DMS153 treated with DMSO at 0.1 percent for 48 hours (cell line): ENCODE data around the gene HERC2.
"Not testable (repeated sequence)": the region's sequence is repeated elsewhere in the genome, so short reads cannot be mapped to it uniquely, and the experiment has no call there.

Experiments used
- DNase-seq: peaks from one replicate; lab custom pipeline; 2025; ENCODE audit not compliant: unreplicated experiment; lab: John Stamatoyannopoulos, UW

HERC2 gene

DNA sequence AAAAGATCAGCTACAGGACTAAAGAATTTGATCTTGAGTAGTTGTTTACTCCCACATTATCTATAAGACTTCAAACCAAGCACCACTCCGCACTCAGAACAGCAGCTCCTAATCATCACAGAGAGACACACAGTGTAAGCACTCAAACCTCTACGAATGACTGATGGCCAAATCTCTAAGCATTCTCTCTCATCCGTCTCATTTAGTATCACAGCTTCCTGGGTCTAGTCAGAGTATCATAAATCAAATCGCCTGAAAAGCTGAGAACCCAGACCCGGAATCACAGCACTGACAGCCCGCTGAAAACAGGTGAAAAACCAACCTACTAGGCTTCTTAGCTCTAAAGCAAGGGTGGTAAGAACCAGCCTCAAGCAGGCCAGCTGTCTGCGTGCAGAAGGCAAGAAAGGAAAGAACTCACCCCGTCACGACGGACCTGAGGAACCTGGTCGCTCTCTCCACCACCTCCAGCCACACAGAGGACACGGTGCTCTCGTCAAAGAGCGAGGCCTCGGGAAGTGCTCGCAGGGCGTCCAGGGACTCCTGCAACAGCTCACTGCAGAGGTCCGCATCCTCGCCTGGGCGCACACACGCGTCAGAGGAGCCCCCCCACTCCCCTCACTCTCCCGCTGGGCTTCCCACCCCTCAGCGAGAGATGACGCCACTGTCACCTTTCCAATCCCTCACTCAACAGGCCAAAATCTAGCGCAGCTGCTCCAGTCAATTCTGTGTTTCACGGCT lies 47.9 kb downstream of the HERC2 start:
- no peak for DNase-seq

DNA sequence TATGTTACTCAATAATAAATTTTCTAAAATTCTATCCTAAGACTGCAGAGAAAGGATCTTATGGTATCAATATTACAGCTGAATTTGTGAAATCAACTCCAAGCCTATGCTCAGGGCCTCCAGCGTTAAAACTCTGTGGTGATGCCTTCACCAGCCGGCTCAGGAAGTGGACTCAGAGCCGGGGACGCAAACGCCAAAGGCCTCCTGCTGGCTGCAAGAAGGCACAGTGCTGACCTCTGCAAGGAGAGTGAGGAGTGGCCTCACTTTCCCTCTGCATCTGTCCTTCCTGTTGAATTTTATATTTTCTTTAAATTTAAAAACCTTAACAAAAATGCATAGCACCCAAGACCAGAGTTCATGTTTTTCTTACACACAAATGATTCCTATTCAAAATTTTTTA lies 48.5 kb downstream of the HERC2 start:
- DNase-seq = no peak

DNA sequence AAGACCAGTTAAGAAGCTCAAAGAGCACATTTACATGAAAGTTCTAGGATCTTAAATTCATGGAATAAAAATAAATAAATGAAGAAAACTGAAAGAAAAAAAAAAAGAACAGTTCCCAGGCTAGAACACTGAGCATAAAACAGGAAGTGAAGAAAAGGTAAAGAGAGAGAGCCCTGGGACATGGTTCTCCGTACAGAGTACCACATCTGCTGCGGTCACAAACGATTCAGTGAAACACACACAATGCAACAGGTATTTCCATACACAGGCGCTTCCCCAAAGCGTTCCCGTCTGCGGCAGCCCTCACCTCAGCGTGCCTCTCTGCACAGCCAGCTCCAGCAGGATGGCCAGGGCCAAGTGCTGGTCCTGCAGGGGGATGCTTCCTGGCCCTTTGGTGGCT lies 49.4 kb downstream of the HERC2 start:
- DNase-seq = no peak

DNA sequence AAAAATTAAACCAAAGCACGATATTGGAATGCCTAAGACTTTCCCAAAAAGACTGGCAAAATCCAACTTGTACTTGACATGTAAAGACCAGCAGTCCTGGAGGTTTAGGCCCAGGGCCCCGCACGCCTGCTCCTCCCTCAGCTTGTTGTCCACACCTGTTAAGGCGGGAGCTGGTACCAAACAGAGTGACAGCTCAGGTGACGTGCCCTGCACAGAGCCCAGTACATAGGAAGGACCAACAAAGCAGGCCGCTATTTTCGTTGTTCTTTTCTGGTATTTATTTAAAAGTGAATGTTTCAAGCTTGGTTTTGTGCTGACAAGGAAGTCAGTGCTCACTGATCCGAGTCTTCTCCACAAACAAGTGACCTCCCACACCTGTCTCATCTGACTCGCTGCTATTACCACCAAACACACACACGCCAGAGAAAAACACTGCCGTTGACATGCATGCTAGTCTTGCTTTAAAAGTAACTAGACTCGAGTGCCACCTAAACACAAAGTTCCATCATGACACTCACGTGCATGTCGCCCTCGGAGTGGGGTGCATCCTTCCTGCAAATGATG lies 50.2 kb downstream of the HERC2 start:
- DNase-seq = no peak

DNA sequence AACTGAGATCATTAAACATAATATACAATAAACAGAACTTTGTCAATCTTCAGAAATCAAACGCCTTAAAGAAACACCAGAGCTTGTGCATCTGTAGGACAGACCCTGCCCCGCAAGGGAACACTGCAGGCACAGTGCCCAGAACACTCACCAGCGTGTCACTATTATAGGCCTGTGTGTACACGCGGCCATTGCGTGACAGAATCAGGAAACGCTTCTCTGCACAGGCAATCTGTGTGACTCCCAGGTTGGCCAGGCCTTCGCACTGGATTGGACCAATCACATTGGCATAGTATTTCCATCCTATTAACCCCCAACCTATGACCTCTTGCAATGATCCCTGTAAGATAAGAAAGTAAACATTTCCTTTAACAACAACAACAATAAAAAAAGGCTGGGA lies 52.9 kb downstream of the HERC2 start:
- DNase-seq = no peak

DNA sequence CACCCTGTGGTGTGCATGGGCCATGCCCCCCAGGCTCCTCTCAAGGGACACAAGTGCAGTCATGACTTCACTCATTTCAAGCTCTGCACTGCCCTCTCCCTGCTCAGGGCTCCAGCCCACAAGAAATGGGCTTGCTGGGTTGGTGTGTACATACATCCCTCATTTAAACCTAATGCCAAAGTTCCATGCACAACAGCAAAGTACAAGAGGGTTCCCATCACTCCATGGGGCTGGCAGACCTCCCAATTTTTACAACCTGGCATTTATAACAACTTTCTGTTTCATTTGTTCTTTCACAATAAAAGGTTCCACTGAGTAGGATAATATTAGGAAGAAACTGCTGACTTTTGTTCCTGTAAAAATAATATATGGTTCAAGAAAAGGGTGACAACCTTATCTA lies 54.3 kb downstream of the HERC2 start:
- no peak for DNase-seq

DNA sequence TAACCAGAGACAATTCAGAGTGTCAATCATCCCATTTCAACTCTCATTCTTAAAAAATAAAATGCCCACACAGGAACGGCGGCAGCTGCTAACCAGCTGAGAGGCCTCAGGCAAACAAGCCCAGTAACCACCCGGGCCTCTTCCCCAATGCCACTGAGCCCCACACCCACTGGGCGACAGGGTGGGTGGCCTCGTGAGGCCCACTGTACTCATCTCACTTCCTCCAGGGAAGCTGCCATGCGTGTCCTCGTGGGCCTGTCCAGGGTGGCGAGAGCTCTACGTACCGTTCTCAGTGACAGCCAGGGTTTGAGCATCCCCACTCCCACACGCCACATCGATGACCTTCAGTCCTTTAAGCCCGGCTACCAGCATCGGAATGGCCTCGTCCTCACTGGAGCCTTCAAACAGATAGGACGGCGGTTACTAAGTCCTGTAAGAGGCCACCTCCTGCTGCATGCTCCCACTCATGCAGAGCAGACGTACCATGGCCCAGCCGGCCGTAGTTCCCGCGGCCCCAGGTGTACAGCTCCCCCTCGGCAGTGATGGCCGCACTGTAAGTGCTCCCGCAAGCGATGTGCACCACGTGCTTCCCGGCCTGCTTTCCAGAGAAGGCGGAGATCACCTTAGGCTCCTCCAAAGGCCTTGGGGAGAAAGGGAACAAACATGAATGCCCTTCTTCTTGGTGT lies 56.5 kb downstream of the HERC2 start:
- DNase-seq = no peak

DNA sequence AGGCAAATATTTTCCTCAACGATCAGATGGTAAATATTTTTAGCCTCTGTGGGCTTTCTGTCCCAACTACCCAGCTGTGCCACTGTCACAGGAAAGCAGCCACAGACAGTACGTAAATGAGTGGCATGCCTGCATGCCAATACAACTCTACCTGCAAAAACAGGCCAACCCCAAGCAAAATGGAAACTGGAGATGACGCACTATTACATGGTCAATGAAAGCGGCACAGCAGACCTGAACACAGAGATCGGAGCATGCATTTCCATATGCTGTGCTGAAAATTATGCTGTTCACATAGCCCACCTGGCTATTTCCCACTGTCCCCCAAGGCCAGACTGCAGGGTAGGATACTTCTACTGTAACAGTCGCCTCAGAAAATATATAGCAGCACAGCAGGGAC lies 57.8 kb downstream of the HERC2 start:
- DNase-seq = no peak

DNA sequence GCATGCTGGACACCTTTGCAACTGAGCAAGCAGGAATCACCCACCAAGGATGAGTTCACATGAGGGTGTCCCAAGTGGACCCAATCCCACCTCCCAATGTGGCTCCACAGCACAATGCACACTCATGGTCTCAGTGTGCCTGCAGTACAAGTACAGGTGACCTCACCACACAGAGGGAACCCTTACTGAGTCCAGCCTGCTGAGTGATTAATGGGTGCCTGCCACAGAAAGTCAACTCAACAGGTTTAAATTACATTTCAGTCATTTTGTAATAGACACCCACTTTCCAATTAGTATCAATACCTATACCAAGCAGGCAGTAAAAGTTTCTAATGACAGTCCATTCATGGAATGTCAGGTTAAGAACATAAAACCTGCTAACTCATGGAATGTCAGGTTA lies 59.5 kb downstream of the HERC2 start:
- DNase-seq = no peak

DNA sequence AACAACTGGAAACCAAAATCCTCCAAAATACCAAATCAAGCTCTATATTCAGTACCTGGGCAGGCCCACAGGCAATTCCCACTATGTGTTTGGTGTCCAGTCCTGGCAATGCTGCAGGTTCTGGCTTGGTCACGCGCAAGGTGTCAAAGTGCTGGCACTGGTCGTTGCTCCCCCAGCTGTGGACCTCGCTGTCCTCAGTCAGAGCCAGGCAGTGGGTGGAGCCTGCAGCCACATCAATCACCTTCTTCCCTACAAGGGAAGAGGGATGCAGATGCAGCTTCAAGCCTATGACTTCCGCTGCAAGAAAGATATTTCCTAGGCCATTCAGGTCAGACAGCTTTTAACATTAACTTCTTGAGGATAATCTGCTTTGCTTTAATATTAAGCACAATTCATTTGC lies 61.3 kb downstream of the HERC2 start:
- no peak for DNase-seq

DNA sequence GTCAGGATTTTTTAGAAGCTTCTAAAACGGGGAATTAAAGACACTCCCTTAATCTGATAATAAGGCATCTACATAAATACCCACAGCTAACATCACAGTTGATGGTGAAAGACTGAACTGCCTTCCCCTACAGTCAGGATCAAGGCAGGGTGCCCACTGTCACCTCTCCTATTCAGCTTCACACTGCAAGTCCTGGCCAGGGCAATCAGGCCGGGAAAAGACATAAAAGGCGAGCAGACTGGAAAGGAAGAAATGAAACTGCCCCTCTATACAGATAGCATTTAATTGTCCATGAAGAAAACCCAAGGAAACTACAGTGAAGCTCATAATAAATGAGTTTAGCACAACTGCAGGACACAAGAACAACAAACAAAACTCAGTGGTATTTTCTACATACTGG lies 61.7 kb downstream of the HERC2 start:
- DNase-seq = no peak

DNA sequence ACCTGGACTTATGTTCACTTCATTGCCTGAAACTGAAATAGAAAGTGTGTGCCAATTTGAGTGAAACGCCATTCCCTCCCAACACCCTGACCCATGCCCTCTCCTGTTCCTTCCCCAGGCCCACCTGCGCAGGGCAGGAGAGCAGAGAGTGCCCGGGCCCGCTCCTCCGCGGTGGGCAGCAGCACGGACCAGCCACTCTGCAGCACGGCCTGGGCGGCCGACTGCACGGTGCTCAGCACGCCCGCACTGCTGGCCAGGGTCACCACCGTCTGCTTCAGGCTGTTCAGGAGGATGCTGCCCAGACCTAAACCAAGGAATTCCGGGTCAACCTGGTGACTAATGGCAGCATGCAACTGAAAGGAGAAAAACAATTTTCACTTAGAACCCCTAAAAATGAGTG lies 66.0 kb downstream of the HERC2 start:
- no peak for DNase-seq

DNA sequence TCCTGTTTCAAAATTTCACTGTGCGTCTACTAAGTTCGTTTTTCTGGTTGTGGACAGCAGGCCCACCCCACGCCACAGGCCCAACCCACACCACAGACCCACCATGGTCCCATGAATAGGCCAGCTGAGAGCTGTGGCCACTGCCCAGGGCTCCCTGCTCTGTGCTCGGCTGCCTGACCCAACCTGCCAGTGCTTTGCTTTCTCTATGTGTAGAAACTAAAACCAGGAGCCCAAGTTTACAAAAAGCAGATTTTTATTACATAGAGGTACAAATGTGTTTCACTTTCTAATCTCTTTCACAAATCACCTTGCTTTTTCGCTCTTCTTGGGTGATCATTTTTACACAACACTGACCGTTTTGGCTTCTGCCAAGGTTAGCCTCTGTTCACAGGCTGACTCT lies 69.1 kb downstream of the HERC2 start:
- no peak for DNase-seq

DNA sequence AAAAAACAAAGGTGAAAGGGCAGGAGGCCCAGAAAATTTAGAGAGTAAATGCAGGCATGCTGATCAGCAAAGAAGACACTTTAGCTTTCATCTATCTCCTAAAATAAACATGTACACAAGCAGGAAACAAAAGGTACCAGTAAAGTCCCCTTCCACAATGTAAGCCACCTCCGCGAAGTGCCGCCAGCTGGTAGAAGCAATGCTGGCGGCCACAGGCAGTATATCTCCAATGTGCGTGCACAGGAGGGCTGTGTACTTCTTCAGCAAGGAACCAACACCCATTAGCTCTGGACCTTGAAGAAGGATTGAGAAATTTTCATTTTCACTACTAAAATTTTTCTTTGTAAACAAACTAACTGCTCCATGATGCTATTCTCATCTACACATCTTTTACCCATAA lies 75.4 kb downstream of the HERC2 start:
- no peak for DNase-seq

DNA sequence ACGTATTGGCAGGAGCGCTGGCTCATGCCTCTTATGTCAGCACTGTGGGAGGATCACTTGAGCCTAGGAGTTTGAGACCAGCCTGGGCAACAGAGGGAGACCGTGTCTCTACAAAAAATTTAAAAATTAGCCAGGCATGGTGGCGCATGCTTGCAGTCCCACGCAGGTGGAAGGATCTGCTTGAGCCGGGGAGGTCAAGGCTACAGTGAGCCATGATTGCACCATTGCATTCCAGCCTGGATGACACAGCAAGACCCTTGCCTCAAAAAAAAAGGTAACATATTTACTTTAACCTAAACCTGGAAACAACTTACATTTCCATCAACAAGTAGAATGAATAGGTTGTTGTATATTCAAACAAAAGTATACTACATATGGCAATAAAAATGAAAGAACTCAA lies 78.1 kb downstream of the HERC2 start:
- no peak for DNase-seq

DNA sequence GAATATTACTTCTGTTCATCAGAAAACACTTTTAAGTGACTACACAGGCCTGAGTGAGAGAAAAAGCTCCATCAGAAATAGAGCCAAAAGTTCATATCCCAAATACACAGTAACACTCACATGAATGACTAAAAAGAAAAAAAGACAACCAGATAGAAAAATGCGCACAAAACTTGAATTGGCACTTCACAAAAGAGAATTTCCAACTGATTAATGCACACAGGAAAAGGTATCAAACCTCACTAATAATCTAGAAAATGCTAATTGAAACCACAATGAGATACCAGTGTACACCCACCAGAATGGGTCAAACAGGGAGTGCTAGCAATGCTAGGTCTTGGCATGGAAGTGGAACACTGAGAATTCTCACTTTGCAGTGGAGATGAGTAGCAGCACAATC lies 78.6 kb downstream of the HERC2 start:
- no peak for DNase-seq

DNA sequence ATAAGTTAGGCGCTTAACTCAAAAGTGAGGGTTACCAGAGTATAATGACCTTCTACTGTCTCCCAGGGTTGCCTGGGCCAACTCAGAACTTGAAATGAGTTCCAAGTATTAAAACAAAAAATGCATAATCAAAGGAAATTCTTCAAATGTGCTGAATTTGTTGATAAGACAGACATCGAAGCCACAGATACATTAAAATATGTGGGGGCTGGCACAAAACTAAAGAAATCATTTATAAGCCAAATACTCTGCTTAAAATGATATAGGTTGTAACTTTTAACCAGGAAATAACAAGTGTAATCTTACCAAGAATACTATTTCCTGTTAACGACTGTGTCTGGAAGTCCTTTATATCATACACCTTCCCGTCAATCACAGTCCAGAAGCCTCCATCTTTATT lies 83.7 kb downstream of the HERC2 start:
- not testable (repeated sequence) for DNase-seq

DNA sequence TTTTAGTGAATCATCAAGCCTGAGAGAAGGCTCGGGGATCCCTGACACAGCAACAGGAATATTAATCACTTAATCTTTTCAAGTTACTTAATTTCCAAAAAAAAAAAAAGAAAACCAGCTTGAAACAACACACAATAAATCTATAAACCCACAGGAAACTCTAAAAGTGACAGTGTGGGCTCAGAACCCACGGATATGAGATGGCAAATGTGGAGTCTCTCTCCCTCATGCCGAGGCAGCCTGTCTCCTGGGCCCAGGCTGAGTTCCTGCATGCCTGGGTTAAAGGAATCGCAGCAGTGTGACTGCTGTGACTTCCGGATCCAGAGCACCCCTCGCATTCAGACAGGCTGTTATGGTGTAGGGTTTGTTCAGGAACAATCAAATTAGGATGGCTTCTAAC lies 90.2 kb downstream of the HERC2 start:
- DNase-seq = not testable (repeated sequence)

DNA sequence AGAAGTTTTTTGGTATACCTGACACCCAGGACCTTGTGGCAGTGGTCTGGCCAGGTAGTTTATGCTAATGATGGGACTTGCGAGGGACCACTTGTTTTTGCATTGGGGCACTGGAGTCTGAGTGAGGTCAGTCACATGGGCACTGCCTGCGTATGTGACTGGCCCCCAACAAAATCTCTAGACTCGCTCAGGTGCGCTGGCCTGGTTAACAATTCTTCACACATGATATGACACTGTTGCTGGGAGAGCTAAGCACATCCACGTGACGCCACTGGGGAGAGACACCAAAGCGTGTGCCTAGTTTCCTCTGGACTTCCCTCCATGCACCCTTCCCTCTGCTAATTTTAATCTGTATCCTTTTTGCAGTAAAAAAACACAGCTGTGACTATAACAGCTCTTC lies 90.6 kb downstream of the HERC2 start:
- not testable (repeated sequence) for DNase-seq

DNA sequence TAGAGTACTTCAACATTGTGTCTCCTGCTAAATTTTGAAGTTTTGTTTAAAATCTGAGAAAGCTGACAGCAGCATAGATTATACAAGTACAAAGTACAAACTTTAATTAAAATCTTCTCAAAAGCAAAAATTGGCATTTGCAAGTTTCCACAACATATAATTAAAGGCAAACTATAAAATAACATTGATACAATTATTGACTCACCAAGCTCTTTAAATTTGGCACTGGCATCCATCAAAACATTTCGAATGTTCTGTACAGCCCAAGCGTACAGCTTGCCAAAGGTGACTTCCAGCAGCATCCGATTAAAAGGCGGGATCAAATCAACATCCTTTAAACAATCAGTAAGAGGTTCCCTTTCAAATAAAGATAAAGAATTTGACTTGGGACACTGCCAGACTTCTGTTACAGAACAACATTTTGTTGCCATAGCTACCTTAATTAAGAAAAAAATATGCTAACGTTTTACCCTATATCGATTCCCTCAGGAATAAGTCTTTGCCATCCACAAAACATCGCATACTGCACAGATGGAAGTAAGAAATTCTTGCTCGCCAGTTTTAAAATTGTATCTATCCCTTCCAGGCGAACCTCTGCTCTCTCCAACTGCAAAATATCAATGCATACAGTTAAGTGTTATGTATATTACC lies 92.9 kb downstream of the HERC2 start:
- DNase-seq = not testable (repeated sequence)

DNA sequence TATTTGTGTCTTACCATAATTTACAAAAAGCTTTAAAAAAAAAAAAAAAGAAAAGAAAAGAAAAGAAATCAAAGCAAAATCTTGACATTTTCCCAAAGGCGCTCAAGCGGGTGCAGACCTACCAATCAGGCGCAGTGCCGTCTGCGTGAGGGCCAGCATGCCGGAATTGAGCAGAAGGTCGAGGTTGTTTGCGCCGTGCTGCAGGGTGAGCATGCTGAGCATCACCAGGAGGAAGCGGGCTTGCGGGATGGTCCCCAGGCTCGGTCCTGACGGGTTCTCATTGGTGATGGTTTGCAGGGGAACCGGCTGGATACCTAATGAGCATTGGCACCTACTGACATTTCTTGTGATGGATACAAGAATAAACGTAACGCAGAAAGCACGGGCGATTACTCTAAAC lies 93.9 kb downstream of the HERC2 start:
- DNase-seq = no peak

DNA sequence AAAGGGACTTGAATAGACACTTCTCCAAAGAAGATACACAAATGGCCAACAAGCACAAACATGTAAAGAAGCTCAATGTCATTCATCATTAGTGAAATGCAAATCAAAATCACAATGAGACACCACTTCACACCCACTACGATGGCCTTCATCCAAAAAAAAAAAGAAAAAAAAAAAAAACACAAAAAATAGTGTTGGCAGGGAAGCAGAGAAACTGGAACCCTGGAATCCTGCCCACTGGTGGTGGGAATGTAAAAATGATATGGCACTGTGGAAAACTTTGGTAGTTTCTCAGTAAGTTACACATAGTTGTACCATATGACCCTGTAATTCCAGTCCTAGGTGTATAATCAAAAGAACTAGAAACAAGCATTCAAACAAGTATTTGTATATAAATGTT lies 94.7 kb downstream of the HERC2 start:
- DNase-seq = not testable (repeated sequence)
